HG03280 (cell line): ENCODE data around the gene NELL1.
"Not testable (repeated sequence)": the region's sequence is repeated elsewhere in the genome, so short reads cannot be mapped to it uniquely, and the experiment has no call there.

Experiments
- ATAC-seq: cut with Tn5 transposase; IDR thresholded peaks from one replicate; pipeline ENCODE4 v1.9.1; 2021; ENCODE audit warnings: mild to moderate bottlenecking, moderate library complexity; ENCODE audit not compliant: unreplicated experiment

The NELL1 gene

GRCh38 chr11:20762116-20762844 lies 92.9 kb downstream of the NELL1 start:
- ATAC-seq: no peak

DNA sequence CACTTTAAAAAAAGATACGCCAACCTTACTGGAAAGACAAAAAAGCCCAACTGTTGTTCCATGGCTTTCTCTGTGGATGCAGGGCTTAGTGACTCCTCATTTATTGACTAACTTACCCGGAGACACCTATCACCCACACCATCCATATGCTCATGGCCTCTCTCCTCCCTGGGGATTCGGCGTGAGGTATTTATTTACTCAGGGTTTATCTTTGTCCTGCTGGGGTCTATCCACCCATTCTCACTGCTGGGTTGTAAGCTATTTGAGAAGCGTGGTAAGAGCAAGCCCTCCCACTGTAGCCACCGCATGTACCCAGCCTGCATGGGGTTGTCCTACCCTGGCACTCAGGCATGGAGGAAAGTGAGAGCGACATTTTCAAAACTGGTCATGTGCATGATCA lies 93.6 kb downstream of the NELL1 start:
- no peak for ATAC-seq

DNA sequence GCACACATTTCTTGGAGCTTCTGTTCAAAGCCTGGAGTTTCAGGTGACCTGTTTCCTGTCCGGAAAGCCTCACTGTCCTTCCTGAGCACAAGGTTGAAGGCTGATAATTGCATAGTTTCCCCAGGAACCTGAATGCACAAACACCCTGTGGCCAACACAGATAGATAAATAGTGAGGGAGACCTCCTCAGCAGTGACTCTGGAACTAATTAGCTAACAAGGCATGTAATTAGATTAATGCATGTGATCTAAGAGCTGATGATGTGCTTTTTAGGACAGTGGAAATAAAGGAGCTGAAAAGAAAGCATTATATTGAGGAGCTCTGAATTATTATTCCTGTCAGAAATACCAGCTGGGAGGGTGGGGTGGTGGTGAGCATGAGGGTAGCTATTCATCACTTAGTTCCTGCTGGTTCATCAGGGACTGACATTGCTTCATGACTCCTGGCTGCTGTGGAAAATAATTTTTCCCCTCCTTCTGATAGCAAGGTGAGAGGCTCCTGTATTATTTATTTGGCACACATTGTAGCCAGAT lies 101.1 kb downstream of the NELL1 start:
- ATAC-seq: no peak

DNA sequence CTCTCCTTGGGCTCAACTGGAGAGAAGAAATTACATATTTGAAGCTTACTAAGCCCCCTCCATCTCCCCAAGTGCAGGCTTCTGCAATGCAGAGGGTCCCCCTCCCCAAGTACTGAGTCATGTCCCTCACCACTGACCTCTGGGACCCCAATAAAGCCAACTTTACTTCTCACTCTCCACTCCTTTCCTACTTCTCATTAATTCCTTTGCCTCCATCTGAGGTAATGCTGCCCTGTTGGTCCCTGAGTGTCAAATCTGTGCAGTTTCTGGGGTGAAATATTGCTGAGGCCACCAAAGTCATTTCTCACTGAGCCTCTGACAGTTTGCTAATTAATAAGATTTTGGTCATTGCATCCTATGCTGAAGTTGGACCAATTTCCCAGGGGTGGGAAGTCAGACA lies 101.6 kb downstream of the NELL1 start:
- ATAC-seq: no peak

GRCh38 chr11:20771681-20772080 lies 102.3 kb downstream of the NELL1 start:
- ATAC-seq: no peak

GRCh38 chr11:20775331-20775730 lies 105.9 kb downstream of the NELL1 start:
- no peak for ATAC-seq

DNA sequence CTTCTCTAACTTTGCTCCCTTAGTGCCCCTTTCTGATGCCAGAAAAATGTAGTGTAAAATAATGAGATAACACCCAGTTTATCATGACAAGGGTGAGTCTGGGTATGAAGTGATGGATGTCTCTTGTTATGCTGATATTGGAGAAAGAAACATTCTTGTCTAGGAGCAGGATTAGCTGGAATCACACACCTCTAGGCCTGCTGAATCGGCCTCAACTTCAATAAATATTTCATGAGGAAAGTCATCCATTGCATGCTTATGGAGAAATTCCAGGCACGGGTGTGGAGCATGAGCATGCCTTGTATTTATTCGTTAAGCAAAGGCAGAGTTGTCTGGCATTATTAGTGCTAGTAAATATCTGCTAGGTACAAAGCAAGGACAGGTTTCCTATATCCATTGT lies 113.4 kb downstream of the NELL1 start:
- ATAC-seq: no peak

DNA sequence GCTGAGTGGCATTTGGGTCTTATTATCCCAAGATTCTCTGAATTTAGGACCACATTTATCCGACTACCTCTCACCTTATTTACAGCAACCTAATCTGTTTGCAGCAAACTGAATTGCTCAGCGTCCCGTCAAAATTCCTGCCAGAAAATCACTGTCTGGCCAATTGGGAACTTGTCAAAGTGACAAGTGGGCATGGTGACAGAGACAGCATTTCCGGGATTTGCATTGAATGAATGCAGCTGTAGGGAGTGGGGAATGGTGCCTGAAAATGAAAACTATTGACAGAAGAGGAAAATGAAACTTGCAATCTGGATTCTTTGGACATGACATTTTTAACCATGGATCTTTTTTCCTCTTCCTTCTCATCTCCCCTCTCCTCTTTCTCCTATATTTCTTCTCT lies 113.8 kb downstream of the NELL1 start:
- no peak for ATAC-seq

- no peak for ATAC-seq
These were observed 121.2 kb downstream of the NELL1 start for GRCh38 chr11:20790622-20791021.

DNA sequence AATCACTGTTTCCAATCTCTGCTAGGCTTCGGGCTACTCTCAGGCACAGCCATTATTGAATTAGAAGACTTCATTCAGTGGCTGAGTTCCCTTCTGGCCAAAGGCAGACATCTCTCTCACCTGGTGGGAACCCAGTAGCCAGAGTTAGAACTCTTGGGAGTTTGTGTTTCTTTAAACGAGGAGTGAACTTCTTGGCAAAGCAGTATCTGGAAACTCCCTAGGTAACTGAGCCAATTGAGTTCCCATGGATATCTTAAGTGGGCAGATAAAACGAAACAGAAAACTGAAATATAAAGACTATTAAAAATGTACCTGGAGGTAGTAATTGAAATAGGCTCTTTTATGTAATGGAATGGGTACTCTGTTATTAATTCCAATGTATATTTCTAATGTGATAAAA lies 125.6 kb downstream of the NELL1 start:
- ATAC-seq: no peak

DNA sequence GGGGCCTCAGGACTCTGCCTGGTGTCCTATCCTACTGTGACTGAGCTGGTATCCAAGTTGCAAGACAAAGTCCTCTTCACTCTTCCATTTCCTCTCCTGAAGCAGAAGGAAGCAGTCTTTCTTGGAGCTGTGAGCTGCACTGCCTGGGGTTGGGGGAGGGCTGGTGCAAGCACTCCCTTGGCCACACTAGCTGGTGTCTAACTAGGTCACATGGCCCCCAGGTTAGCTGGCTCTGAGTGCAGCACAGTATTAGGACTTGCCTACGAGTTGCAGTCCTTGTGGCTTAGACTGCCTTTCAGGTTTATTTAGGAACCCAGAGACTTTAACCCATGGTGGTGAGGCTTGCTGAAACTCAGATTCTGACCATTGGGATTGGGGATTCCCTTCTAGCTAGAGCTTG lies 138.9 kb downstream of the NELL1 start:
- no peak for ATAC-seq

GRCh38 chr11:20821046-20821445 lies 151.7 kb downstream of the NELL1 start:
- ATAC-seq: no peak

GRCh38 chr11:20821470-20821869 lies 152.1 kb downstream of the NELL1 start:
- no peak for ATAC-seq

GRCh38 chr11:20824773-20825172 lies 155.4 kb downstream of the NELL1 start:
- ATAC-seq: no peak

GRCh38 chr11:20835561-20835960 lies 166.2 kb downstream of the NELL1 start:
- ATAC-seq: no peak

GRCh38 chr11:20839231-20839630 lies 169.8 kb downstream of the NELL1 start:
- ATAC-seq: no peak

DNA sequence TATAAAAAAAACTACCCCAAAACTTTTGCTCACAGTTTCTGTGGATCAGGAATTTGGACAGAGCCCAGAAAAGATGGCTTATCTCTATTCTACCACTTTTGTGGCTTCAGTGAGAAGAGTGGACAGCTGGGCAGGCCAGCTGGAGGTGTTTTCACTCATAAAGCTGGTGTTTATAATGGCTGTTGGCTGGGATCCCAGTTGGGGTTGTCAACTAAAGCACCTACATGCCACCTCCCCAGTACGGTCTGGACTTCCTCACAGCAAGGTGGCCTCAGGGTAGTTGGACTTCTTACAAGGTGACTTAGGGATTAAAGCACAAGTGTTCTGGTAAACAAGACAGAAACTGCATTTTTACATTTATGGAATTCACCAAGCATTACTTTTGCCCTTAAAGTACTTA lies 171.0 kb downstream of the NELL1 start:
- ATAC-seq: no peak

DNA sequence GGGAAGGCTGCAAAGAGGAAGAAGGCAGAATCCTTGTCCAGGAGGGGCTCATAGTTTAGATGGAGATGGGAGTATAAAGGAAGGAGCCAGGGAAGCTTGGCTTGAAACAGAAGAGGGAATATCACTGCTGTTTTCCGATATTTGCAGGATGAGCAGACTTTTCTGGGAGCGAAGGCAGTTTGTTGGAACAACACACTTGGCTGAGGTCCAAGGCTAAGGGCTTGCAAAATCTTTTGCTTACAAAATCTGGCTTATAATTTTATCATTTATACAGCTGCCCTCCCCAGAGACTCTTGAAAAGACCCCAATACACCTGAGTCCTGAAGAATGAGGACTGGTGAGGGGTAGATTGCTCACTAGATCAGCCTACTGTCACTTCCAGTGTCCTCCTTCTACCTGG lies 174.8 kb downstream of the NELL1 start:
- no peak for ATAC-seq

DNA sequence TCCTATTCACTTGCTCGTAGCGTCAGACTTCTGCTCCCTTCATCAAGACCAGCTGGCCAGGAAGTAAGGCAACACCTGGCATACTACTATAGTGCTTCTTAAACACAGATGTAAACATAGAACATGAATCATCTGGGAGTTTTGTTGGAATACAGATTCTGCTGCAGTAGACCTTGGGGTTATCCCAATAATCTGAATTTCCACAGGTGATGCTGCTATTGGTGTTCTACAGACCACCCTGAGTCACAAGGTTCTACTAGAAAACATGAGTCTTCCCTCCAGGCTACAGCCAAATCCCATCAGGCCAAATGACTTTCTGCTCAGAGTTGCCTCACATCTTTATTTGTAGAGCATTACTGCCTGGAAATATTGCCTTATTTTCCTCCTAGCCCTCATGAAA lies 175.2 kb downstream of the NELL1 start:
- no peak for ATAC-seq

GRCh38 chr11:20854215-20854955 lies 185.0 kb downstream of the NELL1 start:
- no peak for ATAC-seq

- no peak for ATAC-seq
These were observed 191.9 kb downstream of the NELL1 start for GRCh38 chr11:20861322-20861721.

DNA sequence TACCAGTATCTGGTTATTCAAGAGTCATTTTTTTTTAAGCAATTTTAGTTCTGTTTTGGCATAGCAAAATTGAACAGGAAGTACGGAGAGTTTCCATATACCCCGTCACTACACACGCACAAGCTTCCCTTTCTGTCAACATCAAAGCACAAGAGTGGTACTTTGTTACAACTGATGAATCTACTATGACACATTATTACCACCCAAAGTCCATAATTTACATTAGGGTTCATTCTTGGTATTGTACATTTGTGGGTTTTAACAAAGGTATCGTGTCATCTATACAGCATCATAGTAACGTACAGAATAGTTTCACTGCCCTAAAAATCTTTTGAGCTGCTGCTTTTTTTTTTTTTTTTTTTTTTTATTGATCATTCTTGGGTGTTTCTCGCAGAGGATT lies 192.9 kb downstream of the NELL1 start:
- ATAC-seq: not testable (repeated sequence)
